HCT116 (cell line): Measurements from ENCODE around the gene NOLC1. TPM values are rescaled to one million over a fixed set of nuclear protein-coding genes. Genes with fewer than 3 reads are reported as not detected.

Source experiments
- ATAC-seq: fragments of 200-7000 bp; cut with Tn5 transposase; 2 replicates; pipeline ENCODE4 v1.9.1; 2020; ENCODE audit warnings: mild to moderate bottlenecking, moderate library complexity
- BruUV-seq: library from RNA; stranded (reverse); fragments of 400-500 nt; replicated peaks from 2 replicates; lab custom pipeline; 2021; lab: Mats Ljungman, UMichigan
- CTCF ChIA-PET: fragments of 300-600 bp; sonication (Branson Sonifier 250); formaldehyde crosslinking; loops from one replicate; lab custom pipeline; 2021; ENCODE audit warnings: antibody characterized with exemption; lab: Charles Lee
- POLR2A ChIA-PET: fragments of 300-600, 350-600 bp; sonication (Branson Sonifier 250); formaldehyde crosslinking; loops from one replicate; lab custom pipeline; 2021; ENCODE audit warnings: antibody characterized with exemption; lab: Charles Lee
- RAD21 ChIA-PET, 2 experiments: fragments of 300-600 bp; sonication (Branson Sonifier 250); formaldehyde crosslinking; loops; one replicate each; lab custom pipeline; 2023; ENCODE audit warnings: low total read pairs in 2 of 2; ENCODE audit not compliant: uncharacterized antibody in 2 of 2, unreplicated experiment in 2 of 2, low non-redundant PET in 1 of 2; lab: Charles Lee
- DNase-seq: peaks from one replicate; pipeline ENCODE4 v3.0.0-alpha.2; 2010; ENCODE audit warnings: low read depth, low spot score
- H2AFZ ChIP-seq: fragments of 200-600 bp; shearing (Covaris generic), sonication (generic); 2 replicates; pipeline ENCODE4 v1.6.1; 2017; ENCODE audit warnings: low read depth, mixed run types, mixed read lengths, antibody characterized with exemption, low read length; ENCODE audit not compliant: poor library complexity, severe bottlenecking
- H3K27ac ChIP-seq: 2 replicates; pipeline ENCODE4 v1.5.1; 2012; ENCODE audit warnings: low read depth, low read length
- H3K27me3 ChIP-seq: fragments of 200-600 bp; sonication (generic); 2 replicates; pipeline ENCODE4 v1.6.1; 2016; ENCODE audit warnings: mixed run types, low read length, mixed read lengths; ENCODE audit not compliant: insufficient read depth
- H3K36me3 ChIP-seq, 2 experiments: fragments of 200-500 bp in 1 of 2; fragments of 200-600 bp in 1 of 2; sonication (Bioruptor generic) in 1 of 2; sonication (generic) in 1 of 2; 2 replicates each; pipeline versions ENCODE4 v1.5.1 to v1.6.1; 2014 to 2016; ENCODE audit warnings: low read length in 2 of 2, inconsistent platforms in 1 of 2, mixed read lengths in 1 of 2, mixed run types in 1 of 2; ENCODE audit not compliant: insufficient read depth in 2 of 2, control insufficient read depth in 1 of 2
- H3K4me1 ChIP-seq, 2 experiments: fragments of 200-600 bp in 1 of 2; sonication (generic) in 1 of 2; 2 replicates each; pipeline versions ENCODE4 v1.5.1 to v1.6.1; 2012 to 2017; ENCODE audit warnings: low read length in 2 of 2, inconsistent platforms in 1 of 2, mild to moderate bottlenecking in 1 of 2, mixed read lengths in 1 of 2, mixed run types in 1 of 2, moderate library complexity in 1 of 2; ENCODE audit not compliant: insufficient read depth in 2 of 2, control insufficient read depth in 1 of 2
- H3K4me2 ChIP-seq: fragments of 200-600 bp; sonication (generic); 2 replicates; pipeline ENCODE4 v1.6.1; 2017; ENCODE audit warnings: mixed run types, low read length, mixed read lengths
- H3K4me3 ChIP-seq, 2 experiments: fragments of 200-600 bp in 1 of 2; sonication (generic) in 1 of 2; replicated peaks in 1 of 2; 2 replicates each; pipeline ENCODE4 v1.5.1; 2011 to 2016; ENCODE audit warnings: low read length in 2 of 2, control low read depth in 1 of 2, low read depth in 1 of 2, mild to moderate bottlenecking in 1 of 2, mixed read lengths in 1 of 2, mixed run types in 1 of 2
- H3K79me2 ChIP-seq: fragments of 200-600 bp; sonication (generic); 2 replicates; pipeline ENCODE4 v1.6.1; 2017; ENCODE audit warnings: mild to moderate bottlenecking, mixed run types, low read length, moderate library complexity, mixed read lengths; ENCODE audit not compliant: insufficient read depth
- H3K9ac ChIP-seq: fragments of 200-600 bp; sonication (generic); 2 replicates; pipeline ENCODE4 v1.6.1; 2016; ENCODE audit warnings: low read length, mixed read lengths
- H3K9me2 ChIP-seq: fragments of 200-600 bp; sonication (generic), shearing (Covaris generic); 2 replicates; pipeline ENCODE4 v1.6.1; 2017; ENCODE audit warnings: mixed run types, mild to moderate bottlenecking, moderate library complexity; ENCODE audit not compliant: insufficient read depth
- H3K9me3 ChIP-seq, 2 experiments: fragments of 200-500 bp in 1 of 2; fragments of 200-600 bp in 1 of 2; sonication (Bioruptor generic) in 1 of 2; sonication (generic) in 1 of 2; 2 replicates each; pipeline ENCODE4 v1.6.1; 2014 to 2017; ENCODE audit warnings: low read length in 2 of 2, mixed read lengths in 2 of 2, inconsistent platforms in 1 of 2, low read depth in 1 of 2, mild to moderate bottlenecking in 1 of 2, mixed run types in 1 of 2, moderate library complexity in 1 of 2; ENCODE audit not compliant: control insufficient read depth in 1 of 2, insufficient read depth in 1 of 2
- H4K20me1 ChIP-seq: fragments of 200-600 bp; sonication (generic), shearing (Covaris generic); 2 replicates; pipeline ENCODE4 v1.6.1; 2017; ENCODE audit warnings: mixed run types, mild to moderate bottlenecking, moderate library complexity; ENCODE audit not compliant: insufficient read depth
- CBX3 ChIP-seq: IDR thresholded peaks from 2 replicates; pipeline ENCODE4 v1.6.1; 2012; ENCODE audit warnings: low read depth
- CEBPB ChIP-seq: IDR thresholded peaks from 2 replicates; pipeline ENCODE4 v1.6.1; 2012; ENCODE audit warnings: low read depth
- CTCF ChIP-seq, 3 experiments: fragments of 200-600 bp in 1 of 3; sonication (generic) in 1 of 3; IDR thresholded peaks in 2 of 3; conservative IDR thresholded peaks in 1 of 3; 2 replicates each; pipeline ENCODE4 v1.5.1; 2012 to 2017; ENCODE audit warnings: low read depth in 2 of 3, low read length in 2 of 3, antibody characterized with exemption in 1 of 3, borderline replicate concordance in 1 of 3, control low read depth in 1 of 3, mild to moderate bottlenecking in 1 of 3, mixed read lengths in 1 of 3, mixed run types in 1 of 3, moderate library complexity in 1 of 3; ENCODE audit not compliant: insufficient read depth in 1 of 3
- EGR1 ChIP-seq: IDR thresholded peaks from 2 replicates; pipeline ENCODE4 v1.6.1; 2012; ENCODE audit warnings: low read depth
- EZH2phosphoT487 ChIP-seq: fragments of 200-600 bp; IDR thresholded peaks from 2 replicates; pipeline ENCODE4 v1.6.1; 2018; ENCODE audit warnings: antibody characterized with exemption, borderline replicate concordance
- FOSL1 ChIP-seq: IDR thresholded peaks from 2 replicates; pipeline ENCODE4 v1.6.1; 2012; ENCODE audit warnings: low read depth
- POLR2A ChIP-seq: IDR thresholded peaks from 2 replicates; pipeline ENCODE4 v1.7.0; 2011; ENCODE audit warnings: borderline replicate concordance; ENCODE audit not compliant: insufficient read depth, insufficient read length; ENCODE audit errors: extremely low read depth
- POLR2AphosphoS5 ChIP-seq: IDR thresholded peaks from 2 replicates; pipeline ENCODE4 v1.6.1; 2011; ENCODE audit warnings: mild to moderate bottlenecking, low read depth, low read length, moderate library complexity
- RAD21 ChIP-seq: IDR thresholded peaks from 2 replicates; pipeline ENCODE4 v1.6.1; 2012; ENCODE audit warnings: low read depth, mild to moderate bottlenecking
- SIN3A ChIP-seq: IDR thresholded peaks from 2 replicates; pipeline ENCODE4 v1.6.1; 2012; ENCODE audit warnings: low read depth
- SP1 ChIP-seq: IDR thresholded peaks from 2 replicates; pipeline ENCODE4 v1.6.1; 2012; ENCODE audit warnings: low read depth
- TCF7L2 ChIP-seq: IDR thresholded peaks from 2 replicates; pipeline ENCODE4 v1.7.0; 2011; ENCODE audit warnings: borderline replicate concordance, inconsistent platforms; ENCODE audit not compliant: insufficient read depth, insufficient read length; ENCODE audit errors: extremely low read depth
- YY1 ChIP-seq: IDR thresholded peaks from 2 replicates; pipeline ENCODE4 v1.6.1; 2011; ENCODE audit warnings: low read length, low read depth, moderate library complexity, mild to moderate bottlenecking; ENCODE audit not compliant: insufficient replicate concordance; ENCODE audit errors: extremely low read depth
- ZBTB33 ChIP-seq: IDR thresholded peaks from 2 replicates; pipeline ENCODE4 v1.6.1; 2011; ENCODE audit warnings: mild to moderate bottlenecking, low read length, moderate library complexity; ENCODE audit not compliant: insufficient replicate concordance; ENCODE audit errors: extremely low read depth
- intact Hi-C: fragments of 100-400 bp; cut with micrococcal nuclease; formaldehyde crosslinking; loops from 2 replicates; pipeline ENCODE4 v1.10.0; 2022
- total RNA-seq: library from RNA; stranded (reverse); gene quantifications from one replicate; pipeline ENCODE4 v1.2.1, GENCODE V29; 2021; ENCODE audit not compliant: unreplicated experiment
- TF ChIP-seq, protein P1 (sequence below): IDR thresholded peaks from 2 replicates; pipeline ENCODE4 v1.6.1; 2012
- TF ChIP-seq, protein P2 (sequence below): IDR thresholded peaks from 2 replicates; pipeline ENCODE4 v1.6.1; 2012

NOLC1 gene
- total RNA-seq, 1 experiment from 2014 or later, result 231 TPM

GRCh38 chr10:102159831-102160230 is 7.6 kb downstream of the NOLC1 start:
- BruUV-seq, result no TSS peak
- DNase-seq (no peak), ATAC-seq (no peak)
- no peaks in the 10 kb centered on the region for H3K27me3 ChIP-seq
- H3K4me3 ChIP-seq, result no peak overlapping the region
- H3K9me3 ChIP-seq, result no peaks in the 10 kb centered on the region
- no peaks in the 10 kb centered on the region for H3K9me2 ChIP-seq
- ChIA-PET RAD21 (no interaction called here), POLR2A (interaction anchor here (1.6 kb wide), 1 partner anchor 9 kb away, joined by 11 read pairs; no protein-coding TSS in a partner anchor), CTCF (interaction anchor here (4.9 kb wide), 1 partner anchor 10 kb away, joined by 33 read pairs; no protein-coding TSS in a partner anchor)
- no peak overlapping the region for H2AFZ ChIP-seq
- intact Hi-C loops, result no loop called here
- H3K9ac ChIP-seq, result no peak overlapping the region
- H3K27ac ChIP-seq, result no peak overlapping the region
- H3K4me1 ChIP-seq, result no peaks in the 10 kb centered on the region
- peaks cover 47% of the 10 kb centered on the region; the same call in 1 of the 2 replicates for H4K20me1 ChIP-seq
- peaks cover 80 to 90% of the 10 kb centered on the region in 2 experiments for H3K36me3 ChIP-seq
- TF ChIP-seq EGR1 (no peak), CEBPB (no peak), EZH2phosphoT487 (no peak), RAD21 (no peak), TCF7L2 (no peak), FOSL1 (no peak), POLR2AphosphoS5 (no peak), ZBTB33 (no peak), CTCF (IDR thresholded peaks at IDR 0.05 in 2 of 3, conservative IDR thresholded peaks at IDR 0.05 in 1 of 3; ENCODE audit: borderline replicate concordance in 1 of 3, insufficient read depth in 1 of 3, low read depth in 2 of 3, low read length in 2 of 3) (no peak), CBX3 (no peak), YY1 (no peak), SP1 (no peak), POLR2A (no peak), SIN3A (no peak)
- TF ChIP-seq, protein P1, sequence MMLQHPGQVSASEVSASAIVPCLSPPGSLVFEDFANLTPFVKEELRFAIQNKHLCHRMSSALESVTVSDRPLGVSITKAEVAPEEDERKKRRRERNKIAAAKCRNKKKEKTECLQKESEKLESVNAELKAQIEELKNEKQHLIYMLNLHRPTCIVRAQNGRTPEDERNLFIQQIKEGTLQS, result no peak
- TF ChIP-seq, protein P2, sequence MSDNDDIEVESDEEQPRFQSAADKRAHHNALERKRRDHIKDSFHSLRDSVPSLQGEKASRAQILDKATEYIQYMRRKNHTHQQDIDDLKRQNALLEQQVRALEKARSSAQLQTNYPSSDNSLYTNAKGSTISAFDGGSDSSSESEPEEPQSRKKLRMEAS, result no peak
- H3K79me2 ChIP-seq, result peaks cover 74% of the 10 kb centered on the region
- no peak overlapping the region for H3K4me2 ChIP-seq
